Gastroesophageal sphincter (tissue), 3 donors: ENCODE data around the gene TBC1D9.

ENCODE experiments used
- EP300 ChIP-seq: sonication (generic); formaldehyde crosslinking; IDR thresholded peaks from one replicate; pipeline ENCODE4 v1.6.1; 2017; ENCODE audit warnings: antibody characterized with exemption, mild to moderate bottlenecking
- POLR2A ChIP-seq, 2 donors: fragments of 450-650 bp; IDR thresholded peaks; one replicate each; pipeline ENCODE4 v1.6.1; 2017; ENCODE audit warnings: antibody characterized with exemption in 2 of 2, mild to moderate bottlenecking in 2 of 2, moderate library complexity in 1 of 2
- POLR2AphosphoS5 ChIP-seq: sonication (generic); formaldehyde crosslinking; IDR thresholded peaks from one replicate; pipeline ENCODE4 v1.6.1; 2017; ENCODE audit warnings: antibody characterized with exemption
- TF ChIP-seq, protein P1 (sequence below), 4 experiments: fragments of 200-600 bp in 2 of 4; fragments of 450-650 bp in 2 of 4; sonication (generic) in 1 of 4; IDR thresholded peaks; one replicate each; pipeline ENCODE4 v1.5.1; 2017 to 2019; ENCODE audit warnings: antibody characterized with exemption in 4 of 4, mild to moderate bottlenecking in 2 of 4, moderate library complexity in 2 of 4

DNA sequence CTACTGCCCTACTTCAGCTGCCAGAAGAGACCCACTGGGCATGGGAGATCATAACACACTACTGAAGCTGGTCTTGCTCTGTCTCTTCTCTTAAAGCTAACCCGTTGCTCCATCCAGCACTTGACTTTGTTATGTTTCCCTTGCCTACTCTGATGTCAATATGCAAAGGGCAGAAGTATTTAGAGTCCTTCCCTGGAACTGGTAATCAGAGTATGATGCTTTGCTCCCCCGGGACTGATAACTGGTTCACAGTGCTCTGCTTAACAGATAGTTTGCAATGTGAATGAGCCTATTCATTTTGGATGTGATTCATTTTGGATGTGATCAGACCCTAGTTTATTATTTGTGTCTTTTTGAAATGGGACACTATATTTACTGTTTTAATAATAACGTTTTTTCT lies 175.1 kb downstream of the TBC1D9 start:
- TF ChIP-seq POLR2A (IDR thresholded peaks at IDR 0.05), result no peak
- TF ChIP-seq, protein P1, sequence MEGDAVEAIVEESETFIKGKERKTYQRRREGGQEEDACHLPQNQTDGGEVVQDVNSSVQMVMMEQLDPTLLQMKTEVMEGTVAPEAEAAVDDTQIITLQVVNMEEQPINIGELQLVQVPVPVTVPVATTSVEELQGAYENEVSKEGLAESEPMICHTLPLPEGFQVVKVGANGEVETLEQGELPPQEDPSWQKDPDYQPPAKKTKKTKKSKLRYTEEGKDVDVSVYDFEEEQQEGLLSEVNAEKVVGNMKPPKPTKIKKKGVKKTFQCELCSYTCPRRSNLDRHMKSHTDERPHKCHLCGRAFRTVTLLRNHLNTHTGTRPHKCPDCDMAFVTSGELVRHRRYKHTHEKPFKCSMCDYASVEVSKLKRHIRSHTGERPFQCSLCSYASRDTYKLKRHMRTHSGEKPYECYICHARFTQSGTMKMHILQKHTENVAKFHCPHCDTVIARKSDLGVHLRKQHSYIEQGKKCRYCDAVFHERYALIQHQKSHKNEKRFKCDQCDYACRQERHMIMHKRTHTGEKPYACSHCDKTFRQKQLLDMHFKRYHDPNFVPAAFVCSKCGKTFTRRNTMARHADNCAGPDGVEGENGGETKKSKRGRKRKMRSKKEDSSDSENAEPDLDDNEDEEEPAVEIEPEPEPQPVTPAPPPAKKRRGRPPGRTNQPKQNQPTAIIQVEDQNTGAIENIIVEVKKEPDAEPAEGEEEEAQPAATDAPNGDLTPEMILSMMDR (IDR thresholded peaks at IDR 0.05), result no peak
- no peak for TF ChIP-seq POLR2AphosphoS5
- no peak for TF ChIP-seq EP300
